BLaER1 treated with 17β-estradiol and CSF1 and Interleukin-3, amounts not matched to agents 10 nM and 100 nM (cell line): ENCODE data around the gene ARSK.

Experiments used
- H3K27ac ChIP-seq, 11 experiments: shearing (Covaris generic); formaldehyde crosslinking; 2 replicates each; pipeline ENCODE4 v1.8.1; 2022
- H3K27me3 ChIP-seq, 11 experiments: shearing (Covaris generic); formaldehyde crosslinking; 2 replicates each; pipeline ENCODE4 v1.8.1; 2022
- H3K36me3 ChIP-seq, 11 experiments: shearing (Covaris generic); formaldehyde crosslinking; 2 replicates each; pipeline ENCODE4 v1.8.1; 2022
- H3K4me1 ChIP-seq, 10 experiments: shearing (Covaris generic); formaldehyde crosslinking; 2 replicates each; pipeline ENCODE4 v1.8.1; 2022
- H3K4me2 ChIP-seq, 11 experiments: shearing (Covaris generic); formaldehyde crosslinking; 2 replicates each; pipeline ENCODE4 v1.8.1; 2022
- H3K4me3 ChIP-seq, 10 experiments: shearing (Covaris generic); formaldehyde crosslinking; 2 replicates each; pipeline ENCODE4 v1.8.1; 2022
- H3K9ac ChIP-seq, 11 experiments: shearing (Covaris generic); formaldehyde crosslinking; 2 replicates each; pipeline ENCODE4 v1.8.1; 2022
- H3K9me3 ChIP-seq, 11 experiments: shearing (Covaris generic); formaldehyde crosslinking; replicated peaks in 1 of 11; 2 replicates each; pipeline ENCODE4 v1.8.1; 2022
- H4K20me1 ChIP-seq, 11 experiments: shearing (Covaris generic); formaldehyde crosslinking; 2 replicates each; pipeline ENCODE4 v1.8.1; 2022
- Cebpa-rat ChIP-seq, 11 experiments: shearing (Covaris generic); IDR thresholded peaks; 2 replicates each; pipeline ENCODE4 v1.8.1; 2022

ARSK gene

DNA sequence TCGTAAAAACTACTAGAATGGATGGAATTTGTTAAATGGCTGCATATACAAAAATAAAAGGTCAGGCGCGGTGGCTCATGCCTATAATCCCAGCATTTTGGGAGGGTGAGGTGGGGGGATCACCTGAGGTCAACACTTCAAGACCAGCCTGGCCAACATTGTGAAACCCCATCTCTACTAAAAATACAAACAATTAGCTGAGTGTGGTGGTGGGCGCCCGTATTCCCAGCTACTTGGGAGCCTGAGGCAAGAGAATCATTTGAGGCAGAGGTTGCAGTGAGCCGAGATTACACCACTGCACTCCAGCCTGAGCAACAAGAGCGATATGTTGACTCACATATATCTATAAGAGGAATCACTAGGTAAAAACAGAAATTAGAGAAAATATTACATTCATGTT is 55.6 kb downstream of the ARSK start:
- Histone ChIP-seq H3K36me3 (peaks cover 0 to 12% (median 6%) of the 10 kb centered on the region in 11 experiments; a peak in 4 of 22 replicates), H3K27ac (no peak overlapping the region), H3K4me2 (no peak overlapping the region), H3K4me1 (peaks cover 0 to 6% (median 0%) of the 10 kb centered on the region in 10 experiments; a peak in 2 of 20 replicates), H3K9ac (no peak overlapping the region), H3K9me3 (peaks cover 13 to 24% (median 23%) of the 10 kb centered on the region in 11 experiments), H3K27me3 (no peaks in the 10 kb centered on the region), H4K20me1 (no peaks in the 10 kb centered on the region), H3K4me3 (no peak overlapping the region)
- TF ChIP-seq Cebpa-rat (IDR thresholded peaks at IDR 0.05): no peak

DNA sequence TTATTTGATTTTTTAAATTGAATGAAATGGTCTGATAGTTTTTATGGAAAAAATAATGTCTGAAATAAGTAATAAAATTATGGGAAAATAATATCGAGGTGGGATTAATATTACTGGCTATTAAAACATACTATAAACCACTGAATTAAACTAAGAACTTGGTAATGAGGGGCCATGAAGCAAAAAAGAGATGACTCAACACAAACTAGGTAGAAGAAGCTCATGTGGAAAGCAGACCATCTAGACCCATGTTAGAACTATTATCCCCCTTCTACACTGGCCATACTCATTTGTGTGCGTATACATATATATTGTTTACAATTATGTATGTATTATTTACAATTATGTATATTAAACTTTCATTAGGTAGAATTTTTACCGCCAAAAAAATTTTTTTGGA is 56.5 kb downstream of the ARSK start:
- no peak overlapping the region for H3K27ac ChIP-seq
- peaks cover 0 to 12% (median 6%) of the 10 kb centered on the region in 11 experiments; a peak in 4 of 22 replicates for H3K36me3 ChIP-seq
- H3K27me3 ChIP-seq: no peaks in the 10 kb centered on the region
- H3K9me3 ChIP-seq: peaks cover 13 to 24% (median 23%) of the 10 kb centered on the region in 11 experiments
- TF ChIP-seq Cebpa-rat (IDR thresholded peaks at IDR 0.05): no peak
- no peak overlapping the region for H3K9ac ChIP-seq
- H3K4me3 ChIP-seq: no peak overlapping the region
- no peaks in the 10 kb centered on the region for H4K20me1 ChIP-seq
- H3K4me2 ChIP-seq: no peak overlapping the region
- H3K4me1 ChIP-seq: peaks cover 0 to 6% (median 0%) of the 10 kb centered on the region in 10 experiments; a peak in 2 of 20 replicates

DNA sequence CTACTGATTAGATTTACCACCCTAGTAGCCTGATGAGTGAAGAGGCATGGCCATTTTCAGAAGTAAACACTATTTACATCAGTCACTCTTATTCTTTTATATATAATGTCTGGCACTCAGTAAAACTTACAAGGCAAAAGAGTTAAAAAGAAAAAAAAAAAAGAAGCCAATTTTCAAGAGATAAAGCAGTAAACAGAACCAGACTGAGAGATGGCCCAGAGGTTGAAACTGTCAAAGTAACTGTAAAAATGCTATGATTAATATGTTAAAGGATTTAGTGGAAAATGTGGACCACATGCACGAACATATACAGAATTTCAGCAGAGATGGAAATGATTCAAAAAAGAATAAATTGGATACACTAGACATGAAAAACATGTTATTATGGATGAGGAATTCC is 58.6 kb downstream of the ARSK start:
- Histone ChIP-seq H4K20me1 (no peaks in the 10 kb centered on the region), H3K4me3 (no peak overlapping the region), H3K4me1 (peaks cover 0 to 6% (median 0%) of the 10 kb centered on the region in 10 experiments; a peak in 2 of 20 replicates), H3K9ac (no peak overlapping the region), H3K4me2 (no peak overlapping the region), H3K9me3 (peaks cover 13 to 24% (median 23%) of the 10 kb centered on the region in 11 experiments), H3K27me3 (peaks cover 0 to 5% (median 1%) of the 10 kb centered on the region in 11 experiments; a peak in 11 of 22 replicates), H3K27ac (no peak overlapping the region), H3K36me3 (peaks cover 0 to 12% (median 6%) of the 10 kb centered on the region in 11 experiments; a peak in 4 of 22 replicates)
- TF ChIP-seq Cebpa-rat (IDR thresholded peaks at IDR 0.05): no peak

DNA sequence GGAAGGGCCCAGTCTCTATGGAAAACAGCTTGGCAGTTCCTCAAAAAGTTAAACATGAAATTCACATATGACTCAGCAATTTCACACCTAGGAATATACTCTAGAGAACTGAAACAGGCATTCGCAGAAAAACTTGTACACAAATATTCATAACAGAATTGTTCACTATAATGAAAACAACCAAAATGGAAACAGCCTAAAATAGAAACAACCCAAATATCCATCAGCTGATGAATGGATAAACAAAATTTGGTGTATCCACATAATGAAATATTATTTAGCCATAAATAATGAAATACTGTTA is 60.2 kb downstream of the ARSK start:
- TF ChIP-seq Cebpa-rat (IDR thresholded peaks at IDR 0.05): no peak

DNA sequence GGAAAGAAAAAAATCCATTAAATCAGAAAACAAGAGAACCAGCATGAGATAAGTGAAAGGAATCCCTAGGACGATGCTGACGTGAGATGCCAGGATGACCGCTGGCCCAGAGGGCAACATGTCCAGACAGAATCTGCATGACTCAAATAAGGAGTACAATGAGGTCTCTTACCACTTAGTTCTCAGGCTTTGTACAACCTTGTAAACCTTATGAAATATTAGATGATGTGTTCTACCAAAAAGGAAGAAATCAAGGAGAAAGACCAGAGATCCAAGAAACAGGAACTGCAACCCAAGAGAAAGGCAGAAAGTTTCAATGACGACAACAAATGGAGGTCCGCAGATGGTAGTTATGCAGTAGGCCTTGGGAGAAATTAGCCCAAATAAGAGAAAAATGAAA is 62.2 kb downstream of the ARSK start:
- Histone ChIP-seq H3K9ac (no peak overlapping the region), H3K4me1 (peaks cover 19 to 34% (median 32%) of the 10 kb centered on the region in 10 experiments), H3K36me3 (peaks cover 0 to 12% (median 6%) of the 10 kb centered on the region in 11 experiments; a peak in 4 of 22 replicates), H3K9me3 (peaks cover 13 to 24% (median 23%) of the 10 kb centered on the region in 11 experiments), H3K4me2 (no peak overlapping the region), H3K27me3 (peaks cover 13 to 31% (median 23%) of the 10 kb centered on the region in 11 experiments; a peak in 21 of 22 replicates), H4K20me1 (no peaks in the 10 kb centered on the region), H3K4me3 (no peak overlapping the region), H3K27ac (no peak overlapping the region)
- TF ChIP-seq Cebpa-rat (IDR thresholded peaks at IDR 0.05): no peak

More for the DNA sequence above, 60.2 kb downstream of the ARSK start:
- Histone ChIP-seq H3K4me1 (peaks cover 7 to 17% (median 14%) of the 10 kb centered on the region in 10 experiments), H3K27ac (no peak overlapping the region), H3K9me3 (peaks cover 13 to 24% (median 23%) of the 10 kb centered on the region in 11 experiments), H3K9ac (no peak overlapping the region), H3K4me2 (no peak overlapping the region; a peak in 1 of 22 replicates), H3K27me3 (peaks cover 10 to 21% (median 17%) of the 10 kb centered on the region in 11 experiments; a peak in 21 of 22 replicates), H4K20me1 (no peaks in the 10 kb centered on the region), H3K36me3 (peaks cover 0 to 12% (median 6%) of the 10 kb centered on the region in 11 experiments; a peak in 4 of 22 replicates), H3K4me3 (no peak overlapping the region)

DNA sequence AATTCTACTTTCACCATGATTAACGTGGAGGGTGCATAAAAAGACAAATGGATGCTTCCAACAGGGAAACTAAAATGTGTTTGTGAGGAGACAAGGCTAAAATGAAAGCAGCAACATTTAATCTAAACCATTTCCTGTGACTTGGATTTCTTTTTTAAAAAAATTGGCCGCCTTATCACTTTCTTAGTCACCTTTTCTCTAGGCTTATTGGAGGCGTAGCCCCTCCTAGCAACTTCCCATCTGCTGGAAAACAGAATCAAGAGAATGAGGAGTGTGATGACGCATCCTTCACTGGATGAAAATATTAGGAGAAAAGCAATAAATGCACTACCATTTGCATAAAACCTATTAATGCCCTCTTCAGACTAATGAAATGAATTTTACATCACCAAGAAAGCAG is 64.2 kb downstream of the ARSK start:
- peak overlapping the region in 2 of 10 experiments; percentile 63 to 67; a peak in 2 of 20 replicates for H3K4me3 ChIP-seq
- peak overlapping the region; percentile 93 to 100 (median 98) for H3K4me2 ChIP-seq
- peaks cover 0 to 5% (median 0%) of the 10 kb centered on the region in 11 experiments; a peak in 2 of 22 replicates for H3K36me3 ChIP-seq
- H3K9ac ChIP-seq: no peak overlapping the region; a peak in 1 of 22 replicates
- H4K20me1 ChIP-seq: no peaks in the 10 kb centered on the region
- H3K9me3 ChIP-seq: peaks cover 0 to 6% (median 5%) of the 10 kb centered on the region in 11 experiments; a peak in 16 of 22 replicates
- no peak overlapping the region for H3K27ac ChIP-seq
- peaks cover 13 to 31% (median 23%) of the 10 kb centered on the region in 11 experiments; a peak in 21 of 22 replicates for H3K27me3 ChIP-seq
- H3K4me1 ChIP-seq: peaks cover 33 to 50% (median 46%) of the 10 kb centered on the region in 10 experiments
- TF ChIP-seq Cebpa-rat (IDR thresholded peaks at IDR 0.05): no peak

DNA sequence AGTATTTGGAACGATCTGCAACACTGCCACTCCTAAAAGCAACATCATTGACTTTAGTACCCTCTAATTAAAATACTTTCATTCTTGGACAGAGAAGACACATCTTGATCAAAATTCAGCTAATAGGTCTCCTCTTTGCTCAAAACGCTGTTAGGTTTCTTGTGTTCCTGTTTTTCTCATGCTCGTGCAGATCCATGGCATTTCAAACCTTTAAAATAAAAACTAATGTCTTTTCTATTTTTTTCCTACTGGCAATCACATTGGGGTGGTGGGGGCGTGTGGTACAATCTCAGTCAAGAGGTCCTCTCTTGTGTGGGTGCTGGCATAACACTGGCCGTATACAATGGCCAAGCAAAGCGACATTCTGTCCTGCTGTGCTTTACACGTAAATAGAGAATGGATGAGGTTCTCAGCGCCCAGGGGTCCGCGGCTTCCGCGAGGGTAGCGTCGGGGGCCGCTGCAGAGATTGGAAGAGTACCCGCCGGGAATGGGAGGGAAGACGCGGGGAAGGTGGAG is 64.7 kb downstream of the ARSK start:
- H3K9ac ChIP-seq: peak overlapping the region; percentile 67 to 85 (median 77); a peak in 20 of 22 replicates
- peak overlapping the region; percentile 93 to 100 (median 98) for H3K4me2 ChIP-seq
- peaks cover 13 to 31% (median 23%) of the 10 kb centered on the region in 11 experiments; a peak in 21 of 22 replicates for H3K27me3 ChIP-seq
- no peaks in the 10 kb centered on the region for H4K20me1 ChIP-seq
- peak overlapping the region; percentile 62 to 78 (median 68) for H3K4me3 ChIP-seq
- no peak for TF ChIP-seq Cebpa-rat (IDR thresholded peaks at IDR 0.05)
- 0 out of 22 replicates have a peak, but pooled peaks cover 0 to under 1% (median 0%) of the 10 kb centered on the region in 11 experiments for H3K36me3 ChIP-seq
- peaks cover 33 to 50% (median 46%) of the 10 kb centered on the region in 10 experiments for H3K4me1 ChIP-seq
- peaks cover 0 to 1% (median under 1%) of the 10 kb centered on the region in 11 experiments; a peak in 11 of 22 replicates for H3K9me3 ChIP-seq
- peak overlapping the region in 9 of 11 experiments; percentile 32 to 90 (median 80); a peak in 15 of 22 replicates for H3K27ac ChIP-seq

DNA sequence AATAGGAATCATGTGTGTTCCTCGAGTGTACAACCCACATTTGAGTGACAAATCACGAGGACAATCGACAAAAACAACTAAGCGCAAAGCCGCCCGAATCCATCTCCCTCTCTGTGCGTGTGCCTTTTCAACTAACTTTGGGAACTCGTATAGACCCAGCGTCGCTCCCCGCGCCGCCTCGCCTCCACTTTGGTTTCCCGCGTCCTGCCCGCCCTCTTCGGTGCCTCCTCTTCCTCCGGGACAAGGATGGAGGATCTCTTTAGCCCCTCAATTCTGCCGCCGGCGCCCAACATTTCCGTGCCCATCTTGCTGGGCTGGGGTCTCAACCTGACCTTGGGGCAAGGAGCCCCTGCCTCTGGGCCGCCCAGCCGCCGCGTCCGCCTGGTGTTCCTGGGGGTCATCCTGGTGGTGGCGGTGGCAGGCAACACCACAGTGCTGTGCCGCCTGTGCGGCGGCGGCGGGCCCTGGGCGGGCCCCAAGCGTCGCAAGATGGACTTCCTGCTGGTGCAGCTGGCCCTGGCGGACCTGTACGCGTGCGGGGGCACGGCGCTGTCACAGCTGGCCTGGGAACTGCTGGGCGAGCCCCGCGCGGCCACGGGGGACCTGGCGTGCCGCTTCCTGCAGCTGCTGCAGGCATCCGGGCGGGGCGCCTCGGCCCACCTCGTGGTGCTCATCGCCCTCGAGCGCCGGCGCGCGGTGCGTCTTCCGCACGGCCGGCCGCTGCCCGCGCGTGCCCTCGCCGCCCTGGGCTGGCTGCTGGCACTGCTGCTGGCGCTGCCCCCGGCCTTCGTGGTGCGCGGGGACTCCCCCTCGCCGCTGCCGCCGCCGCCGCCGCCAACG is 65.3 kb downstream of the ARSK start, which contains the start of gene GPR150:
TSS of gene GPR150 (plus strand) at position 58 of the 840 bp plus-strand sequence. CDS start at position 247, 189 bp downstream.
- peaks cover 13 to 31% (median 23%) of the 10 kb centered on the region in 11 experiments; a peak in 21 of 22 replicates for H3K27me3 ChIP-seq
- H3K4me3 ChIP-seq: peak within 1 kb of the TSS; percentile 62 to 78 (median 68)
- H3K9me3 ChIP-seq: no peaks in the 10 kb centered on the region
- no peaks in the 10 kb centered on the region for H4K20me1 ChIP-seq
- peak within 1 kb of the TSS; percentile 93 to 100 (median 98) for H3K4me2 ChIP-seq
- TF ChIP-seq Cebpa-rat (IDR thresholded peaks at IDR 0.05): no peak
- no peaks in the 10 kb centered on the region for H3K36me3 ChIP-seq
- H3K9ac ChIP-seq: peak within 1 kb of the TSS; percentile 67 to 85 (median 77)
- H3K27ac ChIP-seq: peak within 1 kb of the TSS; percentile 46 to 90 (median 79); a peak in 21 of 22 replicates
- H3K4me1 ChIP-seq: peaks cover 33 to 50% (median 46%) of the 10 kb centered on the region in 10 experiments
